ENCODE measurements around the gene GRIA4.

GRCh38 chr11:105622016-105622415 lies 12.1 kb downstream of the GRIA4 start:
- TF ChIP-seq CTCF (IDR thresholded peaks at IDR 0.05) (no peak), POLR2A (IDR thresholded peaks at IDR 0.05) (no peak), POLR2AphosphoS5 (IDR thresholded peaks at IDR 0.05) (no peak), EP300 (IDR thresholded peaks at IDR 0.05) (no peak)

All from sigmoid colon (tissue), 4 donors.